OCI-LY3 (cell line): ENCODE data around the gene GNAQ.

Experiments used
- EZH2phosphoT487 ChIP-seq: fragments of 200-600 bp; shearing (Covaris generic); IDR thresholded peaks from 2 replicates; pipeline ENCODE4 v1.6.1; 2018; ENCODE audit warnings: antibody characterized with exemption, mixed run types, low read depth
- TF ChIP-seq, protein P1 (sequence below): fragments of 200-600, 300-600 bp; sonication (generic); IDR thresholded peaks from 2 replicates; pipeline ENCODE4 v1.5.1; 2014; ENCODE audit warnings: antibody characterized with exemption, low read length, low read depth

- TF ChIP-seq, protein P1, sequence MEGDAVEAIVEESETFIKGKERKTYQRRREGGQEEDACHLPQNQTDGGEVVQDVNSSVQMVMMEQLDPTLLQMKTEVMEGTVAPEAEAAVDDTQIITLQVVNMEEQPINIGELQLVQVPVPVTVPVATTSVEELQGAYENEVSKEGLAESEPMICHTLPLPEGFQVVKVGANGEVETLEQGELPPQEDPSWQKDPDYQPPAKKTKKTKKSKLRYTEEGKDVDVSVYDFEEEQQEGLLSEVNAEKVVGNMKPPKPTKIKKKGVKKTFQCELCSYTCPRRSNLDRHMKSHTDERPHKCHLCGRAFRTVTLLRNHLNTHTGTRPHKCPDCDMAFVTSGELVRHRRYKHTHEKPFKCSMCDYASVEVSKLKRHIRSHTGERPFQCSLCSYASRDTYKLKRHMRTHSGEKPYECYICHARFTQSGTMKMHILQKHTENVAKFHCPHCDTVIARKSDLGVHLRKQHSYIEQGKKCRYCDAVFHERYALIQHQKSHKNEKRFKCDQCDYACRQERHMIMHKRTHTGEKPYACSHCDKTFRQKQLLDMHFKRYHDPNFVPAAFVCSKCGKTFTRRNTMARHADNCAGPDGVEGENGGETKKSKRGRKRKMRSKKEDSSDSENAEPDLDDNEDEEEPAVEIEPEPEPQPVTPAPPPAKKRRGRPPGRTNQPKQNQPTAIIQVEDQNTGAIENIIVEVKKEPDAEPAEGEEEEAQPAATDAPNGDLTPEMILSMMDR: no peak
- no peak for TF ChIP-seq EZH2phosphoT487
These were observed 14.4 kb downstream of the GNAQ start for GRCh38 chr9:78017190-78017693.
